Sciatic nerve (tissue), 2 donors: ENCODE measurements around the gene LKAAEAR1. TPM values are rescaled to one million over a fixed set of nuclear protein-coding genes. Genes with fewer than 3 reads are reported as not detected.

Experiments used
- ATAC-seq: fragments of 200-7000 bp; cut with Tn5 transposase; one replicate; pipeline ENCODE4 v1.9.1; 2020; ENCODE audit warnings: mild to moderate bottlenecking, moderate library complexity
- DNase-seq: peaks from one replicate; pipeline ENCODE4 v3.0.0-alpha.2; 2020; ENCODE audit warnings: low spot score
- intact Hi-C: fragments of 100-400 bp; cut with DNase I; formaldehyde crosslinking; loops from one replicate; pipeline ENCODE4 v1.14.2; 2022
- total RNA-seq: library from RNA; stranded (reverse); fragmentation: NEBNext Ultra II Directional; extraction: Animal tissue kit (Norgen Biotek cat#: 25700); gene quantifications from one replicate; pipeline ENCODE4 v1.2.1, GENCODE V29; 2021
- donor health status: DM: no; HTN: no; CAD: no.
- donor health status: DM: no; HTN: no; CAD: no.

The LKAAEAR1 gene
- total RNA-seq, 1 donor from 2014 or later: not detected

DNA sequence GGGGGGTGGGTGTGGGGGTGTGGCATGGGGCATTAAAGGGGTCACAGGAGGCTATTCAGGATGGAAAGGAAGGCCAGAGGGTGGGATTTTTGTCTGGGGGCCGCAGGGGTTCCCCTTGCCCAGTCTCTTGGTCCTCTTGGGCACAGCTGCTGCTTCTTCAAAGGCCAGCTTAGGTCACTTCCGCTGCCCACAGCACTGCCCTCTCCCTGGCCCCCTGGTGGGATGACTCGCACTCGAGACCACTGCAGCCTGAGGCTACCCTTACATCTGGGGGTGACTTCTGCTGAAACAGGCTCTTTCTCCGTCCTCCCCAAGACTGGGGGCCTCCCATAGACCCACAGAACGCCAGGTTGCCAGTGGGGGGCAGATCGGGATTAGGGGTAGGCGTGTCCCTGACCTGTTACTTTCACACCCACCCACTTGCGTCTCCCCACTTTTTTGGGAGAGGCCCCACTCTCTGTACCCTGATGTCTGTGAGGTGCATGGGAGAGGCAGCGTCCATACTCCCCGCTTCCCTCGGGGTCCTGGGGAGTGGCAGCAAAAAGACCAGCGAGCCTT is 1.3 kb downstream of the LKAAEAR1 start:
- intact Hi-C loops: no loop called here
- DNase-seq (no peak), ATAC-seq (no peak)

DNA sequence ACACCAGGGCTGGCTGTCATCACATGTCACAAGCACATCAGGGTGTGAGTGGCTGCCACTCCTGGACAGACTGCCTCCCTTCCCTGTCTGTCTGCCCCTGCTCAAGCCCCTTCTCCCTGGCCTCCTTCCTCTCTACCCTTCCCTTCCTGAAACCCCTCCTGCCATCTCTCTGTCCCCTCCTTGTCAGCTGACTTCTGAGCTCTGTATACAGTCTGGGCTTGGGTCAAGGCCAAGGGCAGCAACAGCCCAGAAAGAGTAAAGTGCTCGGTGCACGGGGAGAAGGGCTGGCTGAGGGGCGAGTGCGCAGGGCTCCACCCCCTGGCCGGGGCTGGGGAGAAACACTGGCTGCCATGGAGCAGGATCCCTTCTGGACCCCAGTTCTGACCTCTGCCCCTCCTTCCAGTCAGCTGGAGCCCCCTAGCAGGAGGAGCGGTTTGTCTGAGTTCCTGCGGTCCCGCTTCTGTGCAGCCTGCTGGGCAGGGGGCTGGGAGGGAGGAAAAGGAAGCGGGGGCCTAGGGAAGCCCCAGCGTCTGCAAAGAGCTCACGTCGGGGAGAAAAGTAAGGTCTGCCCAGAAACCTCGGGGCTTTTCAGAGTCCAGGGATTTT is 2.0 kb downstream of the LKAAEAR1 start:
- DNase-seq (no peak), ATAC-seq (no peak)
- intact Hi-C loops: no loop called here

DNA sequence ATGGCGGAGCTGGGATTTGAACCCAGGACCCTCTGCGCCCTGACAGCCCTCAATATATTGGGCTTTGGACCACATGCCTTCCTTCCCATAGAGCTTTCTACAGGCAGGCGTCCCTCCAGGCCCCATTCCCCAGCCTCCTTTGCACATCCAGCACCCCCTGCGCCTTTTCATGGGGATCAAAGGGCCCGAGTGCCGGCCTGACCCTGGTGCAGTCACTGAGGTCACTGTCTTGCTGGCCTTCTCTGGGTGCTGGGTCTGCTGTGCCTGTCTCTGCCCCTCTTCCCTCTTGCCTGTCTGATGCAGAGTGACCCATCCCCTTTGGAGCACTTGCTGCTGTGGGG is 2.6 kb downstream of the LKAAEAR1 start:
- intact Hi-C loops: no loop called here
- no peak for DNase-seq
- ATAC-seq: no peak

DNA sequence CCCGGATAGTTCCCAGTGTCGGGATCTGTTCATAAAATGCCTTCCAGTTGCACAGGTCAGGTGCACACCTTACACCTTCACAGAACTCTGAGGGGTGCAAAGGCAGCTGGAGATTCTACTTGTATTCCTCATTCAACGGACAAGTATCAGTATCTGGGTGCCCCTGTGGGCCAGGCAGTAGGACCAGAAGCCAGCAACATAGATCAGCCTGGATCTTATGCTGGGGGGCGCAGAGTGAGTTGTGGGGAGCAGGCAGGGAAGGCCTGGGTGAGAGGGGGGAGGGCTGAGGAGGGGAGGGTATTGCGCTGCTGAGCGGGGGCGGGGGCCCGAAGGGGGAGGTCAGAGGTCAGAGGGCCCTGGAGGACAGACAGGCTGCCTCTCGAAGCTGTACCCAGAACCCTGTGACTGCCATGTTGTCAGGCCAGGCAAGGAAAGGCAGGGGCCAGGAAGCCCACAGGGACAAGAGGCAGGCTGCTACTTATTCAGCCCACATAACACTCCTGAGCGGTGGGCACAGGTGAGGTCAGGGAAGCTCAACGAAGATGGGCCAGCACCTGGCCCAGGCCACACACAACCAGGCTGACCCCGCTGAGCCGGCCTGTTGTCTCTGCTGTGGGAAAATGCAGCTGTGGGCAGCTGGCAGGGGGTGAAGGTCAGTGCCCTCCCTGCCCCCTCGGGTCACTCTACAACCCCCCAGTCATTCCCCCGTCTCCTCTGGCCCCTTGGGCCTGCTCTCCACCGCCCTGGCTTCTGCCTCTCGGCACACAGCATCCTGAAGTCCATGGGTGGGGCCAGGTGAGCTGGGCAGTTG is 3.2 kb downstream of the LKAAEAR1 start:
- intact Hi-C loops: no loop called here
- DNase-seq: no peak
- no peak for ATAC-seq

DNA sequence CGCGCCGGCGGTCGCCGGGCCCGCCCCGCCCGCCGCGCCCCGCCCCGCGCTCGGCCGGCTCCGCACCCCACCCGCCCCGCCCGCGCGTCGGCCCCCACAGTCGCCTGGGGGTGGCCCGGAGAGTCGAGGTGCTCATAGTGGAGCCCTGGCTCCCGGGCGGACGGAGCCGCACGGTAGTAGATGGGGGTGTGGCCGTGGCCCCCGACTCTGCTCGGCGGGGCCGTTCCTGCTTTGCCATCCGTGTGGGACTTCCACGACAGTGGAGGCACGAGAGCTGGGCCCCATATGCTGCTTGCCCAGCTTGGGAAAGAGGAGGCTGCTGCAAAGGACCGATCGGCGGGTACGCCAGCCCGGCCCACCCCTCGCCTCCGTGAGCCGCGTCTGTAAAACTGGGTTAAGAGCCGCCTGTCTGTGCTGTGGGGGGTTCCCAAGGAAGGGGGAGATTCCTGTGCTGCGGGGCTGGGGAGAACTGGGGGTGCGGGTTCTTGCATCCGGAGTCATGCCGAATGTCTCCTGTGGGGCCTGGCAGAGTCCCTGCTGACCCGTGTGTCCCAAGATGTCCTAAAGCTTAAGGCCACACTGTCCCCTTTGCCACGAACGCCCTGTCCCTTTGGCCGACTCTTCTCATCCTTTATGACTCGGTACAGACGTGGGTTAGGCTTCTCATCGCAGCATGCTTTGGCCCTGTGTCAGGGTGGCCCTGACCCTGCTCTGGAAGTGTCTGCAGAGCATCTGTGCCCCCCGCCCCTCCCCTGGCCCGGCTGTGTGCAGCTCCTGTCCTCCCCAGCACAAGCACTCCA is 4.0 kb downstream of the LKAAEAR1 start, which contains the start of gene OPRL1:
Gene OPRL1, plus strand, starts transcription at position 70 of the 800 bp plus-strand sequence. CDS start 12,639 bp downstream, outside the sequence.
- intact Hi-C loops: no loop called here
- no peak for DNase-seq
- ATAC-seq: peak; percentile 26

DNA sequence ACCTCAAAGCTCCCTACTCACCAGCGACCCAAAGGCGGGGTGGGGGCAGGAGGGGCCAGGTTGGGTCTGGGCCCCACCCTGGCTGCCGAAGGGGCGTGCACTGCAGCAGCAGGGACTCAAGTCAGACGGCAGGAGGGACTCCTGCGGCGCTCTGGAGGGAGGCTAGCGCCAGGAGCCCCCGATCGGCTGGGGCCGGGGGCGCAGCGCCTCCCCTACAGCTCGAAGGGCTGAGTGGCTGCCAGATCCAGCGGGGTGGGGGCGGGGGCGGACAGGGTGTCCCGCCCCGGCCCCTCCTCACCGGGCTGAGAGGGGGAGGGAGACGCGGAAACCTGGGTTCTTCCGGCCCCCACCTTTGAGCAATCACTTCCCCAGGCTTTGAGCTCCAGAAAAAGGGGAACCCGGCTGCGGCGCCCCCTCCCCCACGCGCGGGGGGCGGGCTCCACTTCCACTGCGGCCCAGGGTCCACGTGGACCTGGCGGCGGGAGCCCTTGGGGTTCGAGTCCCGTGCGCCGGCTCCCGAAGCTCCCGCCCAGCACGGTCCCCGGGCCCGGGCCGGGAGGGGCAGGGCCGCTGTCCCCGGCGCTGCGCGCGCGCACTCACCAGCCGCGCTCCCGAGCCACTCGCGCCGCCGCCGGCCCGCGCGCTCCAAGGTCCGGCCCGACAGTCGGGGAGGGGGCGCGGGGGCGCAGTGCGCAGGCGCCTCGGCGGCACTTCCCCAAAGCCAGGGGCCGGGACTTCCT is 4.8 kb downstream of the LKAAEAR1 start, which contains the start of gene RGS19:
Gene RGS19, minus strand, starts transcription at position 246 of the 740 bp plus-strand sequence. CDS start 2,632 bp downstream, outside the sequence.
- ATAC-seq (peak; percentile 59), DNase-seq (peak; percentile 86)
- intact Hi-C loops: no loop called here

DNA sequence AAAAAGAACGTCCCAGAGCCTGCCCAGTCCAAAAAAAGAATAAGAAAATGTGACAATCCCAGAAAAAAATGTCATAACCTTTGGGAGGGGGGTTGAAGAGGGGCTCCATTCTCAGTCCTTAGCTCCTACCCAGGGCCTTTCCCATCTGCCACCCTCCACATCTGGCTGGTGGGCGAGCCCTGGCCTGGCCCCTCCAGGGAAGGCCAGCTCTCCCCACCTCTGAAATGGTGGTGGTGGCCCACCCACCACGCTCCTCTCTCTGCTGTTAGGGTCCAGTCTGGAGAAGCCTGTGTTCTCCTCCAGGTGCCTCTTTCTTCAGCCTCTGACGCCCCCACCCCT is 5.3 kb downstream of the LKAAEAR1 start:
- intact Hi-C loops: loop anchor here (1.0 kb wide), 1 partner anchor 32 kb away; no protein-coding TSS in a partner anchor
- DNase-seq: no peak

DNA sequence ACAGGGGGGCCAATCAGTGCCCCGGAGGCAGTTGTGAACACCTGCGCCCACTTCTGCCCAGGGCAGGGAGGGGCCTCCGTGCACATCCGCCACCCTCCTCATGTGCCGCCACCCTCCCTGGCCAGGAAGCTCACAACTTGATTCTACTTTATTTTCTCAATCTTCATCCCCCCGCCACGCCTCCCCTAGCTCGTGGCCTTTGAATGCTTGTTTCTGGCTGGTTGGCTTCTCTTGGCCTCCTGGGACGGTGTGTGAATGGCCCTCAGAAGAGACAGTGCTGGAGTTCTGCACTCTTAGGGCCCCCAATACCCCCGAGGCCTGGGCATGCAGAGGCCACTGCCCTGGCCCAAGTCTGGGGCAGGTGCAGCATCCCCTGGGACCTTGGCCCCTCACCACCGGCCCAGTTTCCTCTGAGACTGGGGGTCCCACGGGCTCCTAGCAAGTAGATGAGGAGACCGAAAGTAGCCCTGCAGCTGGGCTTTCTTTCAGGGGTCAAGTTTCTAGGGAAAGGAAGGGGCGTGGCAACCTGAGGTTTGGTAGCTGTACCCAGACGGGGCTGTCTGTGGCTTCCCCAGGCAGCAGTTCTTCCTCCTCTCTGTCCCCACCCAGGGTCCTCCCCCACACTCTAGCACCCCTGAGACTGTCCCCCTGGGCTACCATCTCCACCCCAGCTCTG is 6.2 kb downstream of the LKAAEAR1 start:
- no peak for ATAC-seq

More for the DNA sequence above, 5.3 kb downstream of the LKAAEAR1 start:
- ATAC-seq: no peak

DNA sequence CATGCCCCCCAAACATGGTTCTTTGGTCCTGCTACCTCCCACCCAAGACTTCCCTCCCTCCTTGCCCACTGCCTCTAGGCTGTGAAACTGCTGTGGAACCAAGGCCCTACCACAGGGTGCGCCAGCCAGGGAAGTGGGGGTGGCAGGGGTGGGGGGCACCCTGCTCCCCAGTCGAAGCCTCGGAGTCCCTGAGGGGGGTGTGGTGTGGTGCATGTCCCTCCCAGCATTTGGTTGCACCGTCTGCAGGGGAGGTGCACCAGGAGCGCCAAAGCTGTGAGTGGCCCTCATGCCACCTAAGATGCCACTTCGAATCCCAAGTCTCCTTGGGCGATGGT is 6.7 kb downstream of the LKAAEAR1 start:
- intact Hi-C loops: no loop called here
- no peak for ATAC-seq
- no peak for DNase-seq

More for the DNA sequence above, 6.2 kb downstream of the LKAAEAR1 start:
- intact Hi-C loops: loop anchor here (1.0 kb wide), 1 partner anchor 31 kb away; no protein-coding TSS in a partner anchor
- DNase-seq: no peak

DNA sequence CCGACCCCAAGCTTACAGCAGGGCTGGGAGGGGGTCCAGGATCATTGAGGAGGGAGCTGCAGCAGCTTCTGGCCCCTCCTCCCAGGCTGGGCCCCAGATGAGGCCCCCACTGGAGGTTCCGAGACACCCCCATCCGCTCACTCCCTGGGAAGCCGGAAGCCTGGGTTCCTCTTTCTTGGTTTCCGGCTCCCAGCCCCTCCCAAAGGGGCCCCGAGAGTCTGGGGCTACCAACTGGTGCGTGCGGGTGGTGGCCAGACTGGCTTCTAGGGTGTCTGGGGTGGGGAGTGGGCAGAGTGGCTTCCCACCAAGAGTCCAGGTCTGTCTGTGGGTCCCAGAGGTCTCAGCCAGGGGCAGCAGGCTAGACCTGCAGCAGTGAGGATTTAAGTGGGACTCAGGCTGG is 7.1 kb downstream of the LKAAEAR1 start:
- intact Hi-C loops: no loop called here
- ATAC-seq (no peak), DNase-seq (no peak)

DNA sequence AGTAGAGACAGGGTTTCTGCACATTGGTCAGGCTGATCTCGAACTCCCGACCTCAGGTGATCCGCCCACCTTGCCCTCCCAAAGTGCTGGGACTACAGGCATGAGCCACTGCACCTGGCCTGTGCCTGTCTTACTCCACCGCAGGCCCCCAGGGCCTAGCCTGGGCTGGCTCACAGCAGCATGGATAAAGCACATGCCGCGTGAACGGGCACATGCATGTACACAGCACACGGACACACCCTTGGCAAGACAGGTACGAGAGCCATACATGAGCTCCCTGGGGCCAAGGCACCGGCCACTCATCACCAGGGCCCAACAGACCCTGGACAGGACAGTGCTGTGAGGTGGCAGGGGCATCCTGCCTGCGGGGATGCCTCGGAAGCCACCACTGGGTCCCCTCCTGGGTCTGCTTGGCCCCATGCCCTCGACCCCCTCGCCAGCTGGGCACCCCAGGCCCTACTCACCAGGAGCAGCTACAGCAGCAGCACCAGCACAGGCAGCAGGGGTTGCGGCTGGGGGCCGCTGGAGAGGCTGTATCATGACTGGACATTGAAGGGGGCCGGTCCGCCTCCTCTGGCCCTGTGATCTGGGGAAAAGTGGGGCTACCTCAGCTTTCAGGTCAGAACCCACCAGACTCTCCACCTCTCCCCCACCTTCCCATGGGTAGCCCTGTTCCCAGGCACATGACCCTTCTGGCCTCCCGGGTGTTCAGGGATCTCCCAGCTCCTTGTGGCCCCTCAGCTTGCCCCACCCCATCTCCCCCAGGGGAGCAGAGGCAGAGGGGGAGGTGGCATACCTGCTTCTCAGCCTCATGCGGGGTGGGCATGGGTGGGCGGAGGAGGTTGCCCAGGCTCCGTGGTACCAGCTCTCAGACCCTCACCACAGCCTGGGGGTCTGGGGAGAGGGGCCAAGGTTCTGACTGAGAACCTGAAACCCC is 7.9 kb downstream of the LKAAEAR1 start:
- no peak for ATAC-seq
- no peak for DNase-seq
- intact Hi-C loops: no loop called here

DNA sequence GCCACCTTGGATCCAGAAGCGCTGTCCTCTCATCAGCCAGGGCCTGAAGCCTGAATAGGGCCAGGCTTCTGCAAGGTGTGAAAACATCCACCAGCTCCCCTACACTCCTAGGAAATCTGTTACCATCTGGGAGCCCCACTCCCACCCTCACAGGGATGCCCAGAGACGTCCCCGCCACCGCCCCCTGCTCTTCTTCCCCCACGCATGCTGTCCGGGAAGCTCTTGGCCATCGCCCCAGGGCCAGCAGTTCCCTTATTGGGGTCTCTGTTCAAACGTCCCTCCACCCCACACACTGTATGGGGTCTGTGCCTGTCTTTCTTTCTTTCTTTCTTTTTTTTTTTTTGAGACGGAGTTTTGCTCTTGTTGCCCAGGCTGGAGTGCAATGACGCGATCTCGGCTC is 8.6 kb downstream of the LKAAEAR1 start:
- DNase-seq (no peak), ATAC-seq (no peak)
- intact Hi-C loops: no loop called here

DNA sequence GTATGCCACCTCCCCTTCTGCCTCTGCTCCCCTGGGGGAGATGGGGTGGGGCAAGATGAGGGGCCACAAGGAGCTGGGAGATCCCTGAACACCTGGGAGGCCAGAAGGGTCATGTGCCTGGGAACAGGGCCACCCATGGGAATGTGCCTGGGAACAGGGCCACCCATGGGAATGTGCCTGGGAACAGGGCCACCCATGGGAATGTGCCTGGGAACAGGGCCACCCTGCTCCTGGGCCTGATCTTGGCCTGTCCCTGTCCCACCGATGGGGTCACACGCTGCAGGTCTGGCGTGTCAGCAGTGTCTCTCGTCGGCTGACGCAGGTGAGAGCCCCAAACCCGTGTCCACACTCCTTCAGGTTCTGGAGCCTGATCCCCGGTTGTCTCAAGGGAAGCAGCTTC is 9.2 kb downstream of the LKAAEAR1 start:
- intact Hi-C loops: no loop called here
- ATAC-seq (no peak), DNase-seq (no peak)

DNA sequence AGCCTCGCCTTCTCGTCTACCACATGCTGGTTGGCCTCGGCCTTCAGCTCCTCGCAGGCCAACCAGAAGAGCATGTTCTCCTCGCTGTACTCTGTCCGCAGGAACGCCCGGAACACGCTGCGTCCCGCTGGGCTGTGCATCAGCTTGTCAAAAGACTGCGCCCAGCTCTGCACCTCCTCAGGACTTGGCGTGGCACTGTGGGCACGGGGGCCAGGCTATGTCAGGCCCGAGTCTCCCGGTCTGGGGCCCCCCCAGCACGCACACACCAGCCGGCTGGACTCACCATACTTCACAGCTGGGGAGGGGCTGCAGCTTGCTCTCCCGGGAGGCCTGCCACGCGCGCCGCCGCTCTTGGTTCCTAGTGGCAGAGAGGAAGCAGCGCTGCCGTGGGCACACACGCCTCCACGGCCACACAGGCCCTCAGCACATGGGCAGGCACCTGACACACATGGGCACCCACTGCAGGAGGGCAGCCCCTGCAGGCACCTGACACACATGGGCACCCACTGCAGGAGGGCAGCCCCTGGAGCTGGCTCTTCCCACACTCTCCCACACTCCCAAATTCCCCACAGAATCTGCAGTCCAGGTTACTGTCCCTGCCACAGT is 9.9 kb downstream of the LKAAEAR1 start:
- ATAC-seq: no peak
- DNase-seq: no peak
- intact Hi-C loops: no loop called here

DNA sequence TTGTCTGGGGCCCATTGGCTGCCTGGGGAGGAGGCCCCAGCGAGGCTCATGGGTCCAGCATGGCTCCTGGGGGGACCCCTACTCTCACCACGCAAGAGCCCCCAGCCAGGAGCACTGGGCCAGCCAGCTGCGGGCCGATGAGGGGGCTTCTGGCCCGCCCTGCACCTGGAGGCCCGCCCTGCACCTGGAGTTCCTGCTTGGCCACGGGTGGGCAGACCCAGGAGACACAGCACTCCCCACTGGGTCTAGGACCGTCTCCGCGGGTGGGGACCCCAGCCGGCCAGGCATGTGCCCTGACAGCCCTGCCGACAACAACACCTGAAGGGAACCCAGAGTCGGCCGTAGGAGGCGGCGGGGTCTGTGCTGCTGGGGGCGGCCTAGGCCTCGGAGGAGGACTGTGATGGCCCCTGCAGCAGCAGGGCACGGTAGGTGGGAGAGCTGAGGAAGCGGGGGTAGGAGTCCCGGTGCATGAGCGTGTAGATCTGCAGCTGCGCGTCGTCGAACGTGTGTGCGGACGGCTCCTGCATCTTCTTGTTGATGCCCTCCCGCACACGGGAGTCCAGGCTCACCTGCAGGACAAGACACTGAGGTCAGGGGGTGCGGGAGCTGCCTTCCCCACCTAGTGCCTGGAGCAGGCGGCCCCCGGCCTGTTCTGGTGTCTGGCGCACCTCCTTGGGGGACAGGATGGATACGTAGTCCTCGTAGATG is 10.6 kb downstream of the LKAAEAR1 start:
- no peak for ATAC-seq
- intact Hi-C loops: no loop called here
- no peak for DNase-seq

DNA sequence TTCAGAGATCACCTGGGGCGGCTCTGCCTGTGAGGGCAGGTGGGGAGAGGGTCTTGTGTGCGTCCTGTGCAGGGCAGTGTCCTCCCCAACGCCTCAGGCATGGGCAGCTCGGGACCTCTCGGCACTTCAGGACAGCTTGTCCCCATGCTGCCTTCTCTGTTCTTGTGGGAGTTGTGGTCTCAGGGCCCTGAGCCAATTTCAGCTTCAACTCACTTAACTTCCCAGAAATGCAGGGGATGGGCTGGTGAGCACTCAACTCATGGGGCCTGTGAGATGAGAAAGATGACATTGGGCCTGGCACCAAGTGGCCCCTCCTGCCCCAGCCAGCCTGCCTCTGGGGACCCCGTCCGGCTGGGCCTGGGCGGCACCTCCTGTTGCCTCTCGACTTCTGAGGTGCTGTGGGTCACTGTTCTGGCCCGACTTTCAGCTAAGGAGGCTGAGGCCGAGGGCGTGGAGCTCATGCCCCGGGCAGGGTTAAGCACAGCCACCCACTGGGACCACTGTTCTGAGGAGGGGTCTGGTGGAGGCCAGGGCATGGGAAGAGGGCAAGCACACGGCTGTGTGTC is 11.6 kb downstream of the LKAAEAR1 start:
- intact Hi-C loops: no loop called here
- DNase-seq: no peak
- ATAC-seq: no peak
